Colonic mucosa (tissue), 4 donors: ENCODE measurements around the gene POFUT1. TPM values are rescaled to one million over a fixed set of nuclear protein-coding genes. Genes with fewer than 3 reads are reported as not detected.

ENCODE experiments used
- DNase-seq: peaks from one replicate; pipeline ENCODE4 v3.0.0-alpha.2; 2020
- H3K27ac ChIP-seq: fragments of 200-600 bp; one replicate; pipeline ENCODE4 v1.8.0; 2021
- H3K27me3 ChIP-seq: fragments of 200-600 bp; one replicate; pipeline ENCODE4 v1.8.0; 2021
- H3K36me3 ChIP-seq: fragments of 200-600 bp; one replicate; pipeline ENCODE4 v1.8.0; 2021
- H3K4me1 ChIP-seq: fragments of 200-600 bp; one replicate; pipeline ENCODE4 v1.8.0; 2021; ENCODE audit warnings: mild to moderate bottlenecking
- H3K4me3 ChIP-seq: fragments of 200-600 bp; one replicate; pipeline ENCODE4 v1.8.0; 2021
- H3K9ac ChIP-seq, 2 donors: one replicate each; pipeline ENCODE4 v1.7.0; 2013; ENCODE audit warnings: control low read depth in 2 of 2, low read depth in 2 of 2, low read length in 2 of 2
- H3K9me3 ChIP-seq: fragments of 200-600 bp; one replicate; pipeline ENCODE4 v1.8.0; 2021
- CTCF ChIP-seq: fragments of 200-600 bp; IDR thresholded peaks from one replicate; pipeline ENCODE4 v1.8.0; 2022; ENCODE audit warnings: antibody characterized with exemption, mild to moderate bottlenecking
- intact Hi-C: fragments of 100-400 bp; cut with DNase I; formaldehyde crosslinking; loops from one replicate; pipeline ENCODE4 v1.14.1; 2022
- total RNA-seq, 2 donors: library from RNA; stranded (reverse); fragmentation: NEBNext Ultra II Directional in 1 of 2; extraction: Animal tissue kit (Norgen Biotek cat#: 25700) in 1 of 2; gene quantifications; one replicate each; pipeline ENCODE4 v1.2.1, GENCODE V29; 2021
- donor health status: healthy.
- donor health status: DM: no; HTN: no; CAD: no.
- donor health status: DM: no; HTN: no; CAD: no.

The POFUT1 gene
- total RNA-seq, 2 donors from 2014 or later, result 26.9 to 36.3 TPM

GRCh38 chr20:32215729-32216128, 8.0 kb downstream of the POFUT1 start:
- no peak for TF ChIP-seq CTCF
- no peaks in the 10 kb centered on the region for H3K36me3 ChIP-seq

DNA sequence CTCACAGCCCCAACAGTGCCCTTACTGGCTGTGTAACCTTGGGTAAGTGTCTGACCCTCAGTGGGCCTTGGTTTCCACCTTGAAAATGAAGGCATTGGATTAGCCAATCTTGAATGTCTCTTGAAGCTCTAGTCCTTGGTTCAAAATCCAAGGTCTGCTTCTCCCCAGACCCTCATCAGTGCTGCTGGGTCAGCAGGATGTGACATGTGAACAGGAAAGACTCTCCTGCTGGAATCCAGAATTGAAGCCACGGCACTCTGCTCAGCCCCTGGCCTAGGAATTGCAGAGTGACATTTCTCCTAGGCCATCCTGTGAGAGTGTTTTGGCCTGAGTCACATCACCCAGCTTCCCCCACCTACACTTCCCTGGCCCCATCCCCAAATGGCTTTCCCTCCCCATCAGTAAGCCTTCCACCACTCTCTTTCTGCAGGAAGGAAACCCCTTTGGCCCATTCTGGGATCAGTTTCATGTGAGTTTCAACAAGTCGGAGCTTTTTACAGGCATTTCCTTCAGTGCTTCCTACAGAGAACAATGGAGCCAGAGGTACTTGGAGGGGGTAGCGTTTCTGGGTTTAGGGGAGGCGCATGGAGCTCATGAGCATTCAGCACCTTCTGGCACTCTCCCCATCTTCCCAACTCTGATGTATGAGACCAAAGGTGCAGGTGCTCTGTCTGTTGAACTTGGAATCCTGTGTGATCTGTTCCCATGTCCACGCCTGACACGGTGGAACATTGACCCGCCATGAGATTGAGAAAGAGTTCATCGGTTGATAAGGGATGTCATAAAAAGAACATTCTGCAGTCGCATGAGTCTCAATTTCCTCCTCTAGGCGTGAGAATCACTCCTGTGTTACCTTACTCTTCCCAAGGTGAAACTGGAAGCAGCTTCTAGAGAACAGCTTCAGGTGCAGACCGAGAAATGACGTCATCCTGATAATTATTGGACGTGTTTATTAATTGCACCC, 8.8 kb downstream of the POFUT1 start:
- Histone ChIP-seq H3K36me3 (no peaks in the 10 kb centered on the region), H3K27ac (peak overlapping the region; percentile 76), H3K4me1 (no peaks in the 10 kb centered on the region), H3K4me3 (no peak overlapping the region), H3K27me3 (no peaks in the 10 kb centered on the region), H3K9ac (peak overlapping the region in 1 of 2 donors; percentile 79), H3K9me3 (no peaks in the 10 kb centered on the region)
- DNase-seq, result peak; percentile 84
- intact Hi-C loops, result no loop called here
- TF ChIP-seq CTCF, result no peak

More at GRCh38 chr20:32215729-32216128, 8.0 kb downstream of the POFUT1 start:
- H3K9me3 ChIP-seq, result no peaks in the 10 kb centered on the region
- no peaks in the 10 kb centered on the region for H3K27me3 ChIP-seq
- H3K4me3 ChIP-seq, result no peak overlapping the region
- no peak for DNase-seq
- peak overlapping the region in 1 of 2 donors; percentile 79 for H3K9ac ChIP-seq
- intact Hi-C loops, result no loop called here
- no peaks in the 10 kb centered on the region for H3K4me1 ChIP-seq
- peak overlapping the region; percentile 76 for H3K27ac ChIP-seq

- H3K9me3 ChIP-seq, result no peaks in the 10 kb centered on the region
- H3K36me3 ChIP-seq, result no peaks in the 10 kb centered on the region
- no peaks in the 10 kb centered on the region for H3K27me3 ChIP-seq
- intact Hi-C loops, result no loop called here
- H3K4me1 ChIP-seq, result no peaks in the 10 kb centered on the region
- peak overlapping the region; percentile 76 for H3K27ac ChIP-seq
- TF ChIP-seq CTCF, result no peak
- no peak overlapping the region for H3K4me3 ChIP-seq
- H3K9ac ChIP-seq, result peak overlapping the region in 1 of 2 donors; percentile 7
- no peak for DNase-seq
These were observed 10.6 kb downstream of the POFUT1 start for GRCh38 chr20:32218156-32218900.

- peak; percentile 77 for DNase-seq
- TF ChIP-seq CTCF, result no peak
- Histone ChIP-seq H3K9ac (peak overlapping the region; percentile 47 to 64), H3K4me1 (peaks cover 11% of the 10 kb centered on the region), H3K4me3 (no peak overlapping the region), H3K36me3 (no peaks in the 10 kb centered on the region), H3K27me3 (no peaks in the 10 kb centered on the region), H3K27ac (peak overlapping the region; percentile 26), H3K9me3 (no peaks in the 10 kb centered on the region)
- intact Hi-C loops, result no loop called here
These were observed 16.8 kb downstream of the POFUT1 start for GRCh38 chr20:32224463-32224862.

- Histone ChIP-seq H3K9ac (peak overlapping the region in 1 of 2 donors; percentile 56), H3K27me3 (no peaks in the 10 kb centered on the region), H3K9me3 (no peaks in the 10 kb centered on the region), H3K4me3 (no peak overlapping the region), H3K4me1 (peaks cover 15% of the 10 kb centered on the region), H3K36me3 (no peaks in the 10 kb centered on the region), H3K27ac (peak overlapping the region; percentile 89)
- intact Hi-C loops, result no loop called here
- no peak for DNase-seq
- no peak for TF ChIP-seq CTCF
These were observed 18.7 kb downstream of the POFUT1 start for GRCh38 chr20:32226391-32226790.
